GM18519 (cell line): ENCODE data around the gene ADD2.
"Not testable (repeated sequence)": the region's sequence is repeated elsewhere in the genome, so short reads cannot be mapped to it uniquely, and the experiment has no call there.

Experiments
- ATAC-seq: cut with Tn5 transposase; IDR thresholded peaks from one replicate; pipeline ENCODE4 v1.9.1; 2021; ENCODE audit warnings: mild to moderate bottlenecking, moderate library complexity; ENCODE audit not compliant: unreplicated experiment, low FRiP score

Gene ADD2

GRCh38 chr2:70753902-70754301 is 14.1 kb downstream of the ADD2 start:
- ATAC-seq = no peak

- no peak for ATAC-seq
These were observed 15.0 kb downstream of the ADD2 start for GRCh38 chr2:70753031-70753430.

- no peak for ATAC-seq
These were observed 15.6 kb downstream of the ADD2 start for GRCh38 chr2:70752396-70752795.

- ATAC-seq = no peak
These were observed 16.1 kb downstream of the ADD2 start for GRCh38 chr2:70751881-70752280.

GRCh38 chr2:70750320-70750719 is 17.7 kb downstream of the ADD2 start:
- ATAC-seq = no peak

- no peak for ATAC-seq
These were observed 19.8 kb downstream of the ADD2 start for GRCh38 chr2:70748002-70748784.

- ATAC-seq = no peak
These were observed 20.7 kb downstream of the ADD2 start for GRCh38 chr2:70747284-70747683.

GRCh38 chr2:70746094-70746974 is 21.7 kb downstream of the ADD2 start:
- no peak for ATAC-seq

GRCh38 chr2:70745276-70745825 is 22.6 kb downstream of the ADD2 start:
- no peak for ATAC-seq

- ATAC-seq = no peak
These were observed 23.6 kb downstream of the ADD2 start for GRCh38 chr2:70744397-70744796.

- ATAC-seq = no peak
These were observed 24.3 kb downstream of the ADD2 start for GRCh38 chr2:70743677-70744076.

- no peak for ATAC-seq
These were observed 24.9 kb downstream of the ADD2 start for GRCh38 chr2:70743068-70743467.

- ATAC-seq = not testable (repeated sequence)
These were observed 28.5 kb downstream of the ADD2 start for GRCh38 chr2:70739492-70739891.

- ATAC-seq = no peak
These were observed 29.8 kb downstream of the ADD2 start for GRCh38 chr2:70738159-70738558.

- ATAC-seq = no peak
These were observed 32.9 kb downstream of the ADD2 start for GRCh38 chr2:70735071-70735470.

- no peak for ATAC-seq
These were observed 34.3 kb downstream of the ADD2 start for GRCh38 chr2:70733646-70734180.

- ATAC-seq = no peak
These were observed 35.0 kb downstream of the ADD2 start for GRCh38 chr2:70732766-70733645.

GRCh38 chr2:70730730-70731129 is 37.3 kb downstream of the ADD2 start:
- ATAC-seq = no peak

GRCh38 chr2:70729647-70730046 is 38.4 kb downstream of the ADD2 start:
- no peak for ATAC-seq

- no peak for ATAC-seq
These were observed 39.9 kb downstream of the ADD2 start for GRCh38 chr2:70728128-70728527.
